Left lung (tissue), 10 donors: ENCODE results near the gene PTPN6. TPM values are rescaled to one million over a fixed set of nuclear protein-coding genes. Genes with fewer than 3 reads are reported as not detected.
A peak's percentile ranks its signal among the peaks of the same experiment; 100 is the strongest.

Experiments
- ATAC-seq: fragments of 200-7000 bp; cut with Tn5 transposase; one replicate; pipeline ENCODE4 v1.9.1; 2020; ENCODE audit warnings: moderate library complexity
- DNase-seq, 4 donors: peaks; one replicate each; pipeline ENCODE4 v3.0.0-alpha.2; 2013 to 2020
- H3K27ac ChIP-seq, 2 donors: fragments of 200-600 bp; sonication (generic) in 1 of 2; one replicate each; pipeline versions ENCODE4 v1.5.0 to v1.8.0; 2020 to 2021
- H3K27me3 ChIP-seq, 2 donors: fragments of 200-600 bp; sonication (generic) in 1 of 2; one replicate each; pipeline versions ENCODE4 v1.5.0 to v1.8.0; 2020 to 2021
- H3K36me3 ChIP-seq, 2 donors: fragments of 200-600 bp; sonication (generic) in 1 of 2; one replicate each; pipeline versions ENCODE4 v1.5.0 to v1.8.0; 2020 to 2021
- H3K4me1 ChIP-seq, 2 donors: fragments of 200-600 bp; one replicate each; pipeline ENCODE4 v1.8.0; 2021
- H3K4me3 ChIP-seq, 2 donors: fragments of 200-600 bp; sonication (generic) in 1 of 2; one replicate each; pipeline versions ENCODE4 v1.5.0 to v1.8.0; 2020 to 2021; ENCODE audit warnings: mild to moderate bottlenecking in 1 of 2
- H3K9me3 ChIP-seq, 2 donors: fragments of 200-600 bp; sonication (generic) in 1 of 2; one replicate each; pipeline versions ENCODE4 v1.5.0 to v1.8.0; 2020 to 2021
- CTCF ChIP-seq, 2 donors: fragments of 200-600 bp; sonication (generic) in 1 of 2; IDR thresholded peaks; one replicate each; pipeline versions ENCODE4 v1.5.0 to v1.8.0; 2021; ENCODE audit warnings: antibody characterized with exemption in 2 of 2
- intact Hi-C, 2 donors: fragments of 100-400 bp; cut with DNase I; formaldehyde crosslinking; loops; one replicate each; pipeline versions ENCODE4 v1.11.2 to v1.14.2; 2022
- polyA plus RNA-seq, 6 donors: library from polyadenylated mRNA; unstranded; fragments of 120-200 nt; gene quantifications; one replicate each; pipeline ENCODE4 v1.2.1, GENCODE V29; 2013; ENCODE audit not compliant: insufficient read length in 6 of 6
- total RNA-seq, 2 donors: library from RNA; stranded (reverse); fragmentation: NEBNext Ultra II Directional; extraction: Animal tissue kit (Norgen Biotek cat#: 25700); gene quantifications; one replicate each; pipeline ENCODE4 v1.2.1, GENCODE V29; 2021
- donor health status: DM: no; HTN: yes; CAD: no.
- donor health status: DM: no; HTN: no; CAD: no.

PTPN6 gene
- total and polyA plus RNA-seq, 8 donors, result 17.4 to 145 (median 19.6) TPM

GRCh38 chr12:6914947-6915788 is 36.0 kb upstream of the PTPN6 start:
- Histone ChIP-seq H3K36me3 (peaks cover 0 to 12% of the 10 kb centered on the region in 2 donors), H3K4me1 (peaks cover 0 to 24% of the 10 kb centered on the region in 2 donors), H3K4me3 (peak overlapping the region; percentile 44 to 58), H3K9me3 (no peaks in the 10 kb centered on the region), H3K27ac (peak overlapping the region; percentile 61 to 66), H3K27me3 (peaks cover 0 to 40% of the 10 kb centered on the region in 2 donors)
- intact Hi-C loops, result no loop called here
- ATAC-seq (peak; percentile 22), DNase-seq (peak in 1 of 4 donors; percentile 33)
- no peak for TF ChIP-seq CTCF (IDR thresholded peaks at IDR 0.05)

- no peak for TF ChIP-seq CTCF (IDR thresholded peaks at IDR 0.05)
- Histone ChIP-seq H3K9me3 (no peaks in the 10 kb centered on the region), H3K27me3 (peaks cover 0 to 40% of the 10 kb centered on the region in 2 donors), H3K27ac (no peak overlapping the region), H3K4me1 (peaks cover 0 to 24% of the 10 kb centered on the region in 2 donors), H3K36me3 (peaks cover 0 to 16% of the 10 kb centered on the region in 2 donors), H3K4me3 (no peak overlapping the region)
- intact Hi-C loops, result no loop called here
- ATAC-seq (no peak), DNase-seq (peak in 1 of 4 donors; percentile 32)
Observed at GRCh38 chr12:6915789-6916285, 35.3 kb upstream of the PTPN6 start.

GRCh38 chr12:6916426-6917200 is 34.5 kb upstream of the PTPN6 start:
- Histone ChIP-seq H3K27me3 (peaks cover 0 to 40% of the 10 kb centered on the region in 2 donors), H3K9me3 (no peaks in the 10 kb centered on the region), H3K4me1 (peaks cover 0 to 24% of the 10 kb centered on the region in 2 donors), H3K36me3 (peaks cover 0 to 17% of the 10 kb centered on the region in 2 donors), H3K27ac (no peak overlapping the region), H3K4me3 (no peak overlapping the region)
- no peak for TF ChIP-seq CTCF (IDR thresholded peaks at IDR 0.05)
- intact Hi-C loops, result no loop called here
- peak in 1 of 4 donors; percentile 28 for DNase-seq
- no peak for ATAC-seq

- intact Hi-C loops, result no loop called here
- no peaks in the 10 kb centered on the region for H3K9me3 ChIP-seq
- H3K27ac ChIP-seq, result no peak overlapping the region
- TF ChIP-seq CTCF (IDR thresholded peaks at IDR 0.05), result no peak
- H3K4me3 ChIP-seq, result no peak overlapping the region
- DNase-seq, result peak in 1 of 4 donors; percentile 16
- H3K27me3 ChIP-seq, result peaks cover 0 to 33% of the 10 kb centered on the region in 2 donors
- H3K4me1 ChIP-seq, result peaks cover 0 to 29% of the 10 kb centered on the region in 2 donors
- no peak for ATAC-seq
- H3K36me3 ChIP-seq, result peaks cover 0 to 18% of the 10 kb centered on the region in 2 donors
Observed at GRCh38 chr12:6917491-6918231, 33.5 kb upstream of the PTPN6 start.
